GM23338 (cell line): Measurements from ENCODE around the gene RHOT1. TPM values are rescaled to one million over a fixed set of nuclear protein-coding genes. Genes with fewer than 3 reads are reported as not detected.
A peak's percentile ranks its signal among the peaks of the same experiment; 100 is the strongest.
"Not testable (repeated sequence)": the region's sequence is repeated elsewhere in the genome, so short reads cannot be mapped to it uniquely, and the experiment has no call there.

Source experiments
- ATAC-seq: fragments of 200-7000 bp; cut with Tn5 transposase; 3 replicates; pipeline ENCODE4 v1.9.1; 2020
- DNase-seq: peaks from one replicate; pipeline ENCODE4 v3.0.0-alpha.2; 2015; ENCODE audit warnings: low spot score
- H2AFZ ChIP-seq: fragments of 200-600 bp; sonication (generic); 2 replicates; pipeline ENCODE4 v1.8.0; 2016; ENCODE audit warnings: antibody characterized with exemption, mild to moderate bottlenecking, moderate library complexity
- H3F3A ChIP-seq: fragments of 200-600 bp; sonication (generic); replicated peaks from 2 replicates; pipeline ENCODE4 v1.8.0; 2017; ENCODE audit warnings: antibody characterized with exemption, mixed run types, low read depth
- H3K27ac ChIP-seq: fragments of 200-600 bp; sonication (generic); 2 replicates; pipeline ENCODE4 v1.6.1; 2016; ENCODE audit warnings: low read depth
- H3K27me3 ChIP-seq: fragments of 200-600 bp; sonication (generic); 2 replicates; pipeline ENCODE4 v1.8.0; 2016; ENCODE audit warnings: mild to moderate bottlenecking, mixed run types, moderate library complexity; ENCODE audit not compliant: insufficient read depth
- H3K36me3 ChIP-seq: fragments of 200-600 bp; sonication (generic); 2 replicates; pipeline ENCODE4 v1.8.0; 2016; ENCODE audit warnings: mild to moderate bottlenecking; ENCODE audit not compliant: insufficient read depth
- H3K4me1 ChIP-seq: fragments of 200-600 bp; sonication (generic); 2 replicates; pipeline ENCODE4 v1.8.0; 2016; ENCODE audit warnings: mild to moderate bottlenecking, moderate library complexity; ENCODE audit not compliant: insufficient read depth
- H3K4me2 ChIP-seq: fragments of 200-600 bp; sonication (generic); 2 replicates; pipeline ENCODE4 v1.7.1; 2017; ENCODE audit warnings: mixed run types
- H3K4me3 ChIP-seq: fragments of 200-600 bp; sonication (generic); 2 replicates; pipeline ENCODE4 v1.6.1; 2016; ENCODE audit warnings: mixed run types
- H3K79me2 ChIP-seq: fragments of 200-600 bp; sonication (generic); replicated peaks from 2 replicates; pipeline ENCODE4 v1.8.0; 2017; ENCODE audit warnings: mild to moderate bottlenecking; ENCODE audit not compliant: insufficient read depth
- H3K9me2 ChIP-seq: fragments of 200-600 bp; sonication (generic); 2 replicates; pipeline ENCODE4 v1.8.0; 2017; ENCODE audit not compliant: insufficient read depth
- H4K20me1 ChIP-seq: fragments of 200-600 bp; sonication (generic); replicated peaks from 2 replicates; pipeline ENCODE4 v1.8.0; 2017; ENCODE audit warnings: mild to moderate bottlenecking; ENCODE audit not compliant: insufficient read depth
- H3K27ac Mint-ChIP-seq: 2 replicates; pipeline ENCODE4 v1.8.0; 2020; ENCODE audit warnings: inconsistent platforms, mild to moderate bottlenecking, moderate library complexity, mixed read lengths
- H3K27me3 Mint-ChIP-seq: 3 replicates; pipeline ENCODE4 v1.8.0; 2022; ENCODE audit warnings: low read depth, mild to moderate bottlenecking, moderate library complexity, mixed read lengths, inconsistent platforms; ENCODE audit not compliant: insufficient read depth, poor library complexity
- H3K36me3 Mint-ChIP-seq: 3 replicates; pipeline ENCODE4 v1.8.0; 2021; ENCODE audit warnings: low read depth, mild to moderate bottlenecking, inconsistent platforms, moderate library complexity, mixed read lengths
- H3K4me1 Mint-ChIP-seq: 3 replicates; pipeline ENCODE4 v1.8.0; 2020; ENCODE audit warnings: mild to moderate bottlenecking, inconsistent platforms, mixed read lengths
- H3K4me3 Mint-ChIP-seq: 3 replicates; pipeline ENCODE4 v1.8.0; 2021; ENCODE audit warnings: moderate library complexity, mild to moderate bottlenecking, inconsistent platforms, mixed read lengths
- H3K9me3 Mint-ChIP-seq: 3 replicates; pipeline ENCODE4 v1.8.0; 2020; ENCODE audit warnings: moderate library complexity, mild to moderate bottlenecking, inconsistent platforms, mixed read lengths
- CREB1 ChIP-seq: fragments of 250-450 bp; sonication (Bioruptor Pico); IDR thresholded peaks from 2 replicates; pipeline ENCODE4 v1.5.0; 2020; ENCODE audit warnings: low read depth, mild to moderate bottlenecking, moderate library complexity
- EZH2 ChIP-seq: fragments of 200-600 bp; sonication (generic); IDR thresholded peaks from one replicate; pipeline ENCODE4 v1.8.0; 2017; ENCODE audit warnings: antibody characterized with exemption, mild to moderate bottlenecking, low read depth; ENCODE audit not compliant: unreplicated experiment
- EZH2phosphoT487 ChIP-seq: fragments of 200-600 bp; sonication (generic); IDR thresholded peaks from one replicate; pipeline ENCODE4 v1.8.1; 2018; ENCODE audit warnings: antibody characterized with exemption; ENCODE audit not compliant: unreplicated experiment
- STAT1 ChIP-seq: IDR thresholded peaks from one replicate; pipeline ENCODE4 v1.6.1; 2016; ENCODE audit warnings: antibody characterized with exemption; ENCODE audit not compliant: unreplicated experiment
- polyA plus RNA-seq: library from polyadenylated mRNA; unstranded; fragments of >200 nt; fragmentation: Nextera tagmentation; extraction: Ambion mirVana; gene quantifications from 2 replicates; pipeline ENCODE4 v1.2.1, GENCODE V29; 2016
- total RNA-seq: library from RNA; depleted of rRNA; stranded (reverse); fragments of >200 nt; shearing (Covaris generic); gene quantifications from 2 replicates; pipeline ENCODE4 v1.2.3, GENCODE V29; 2014
- TF ChIP-seq, protein P1 (sequence below), 2 experiments: fragments of 200-600 bp in 1 of 2; sonication (generic) in 1 of 2; conservative IDR thresholded peaks; 2 replicates each; pipeline versions ENCODE4 v1.5.1 to v1.6.1; 2016 to 2017; ENCODE audit warnings: antibody characterized with exemption in 2 of 2, low read depth in 2 of 2, mild to moderate bottlenecking in 2 of 2, moderate library complexity in 1 of 2
- TF ChIP-seq, protein P2 (sequence below): fragments of 250-450 bp; sonication (Bioruptor Pico); IDR thresholded peaks from 2 replicates; pipeline ENCODE4 v1.5.0; 2020; ENCODE audit warnings: mild to moderate bottlenecking, moderate library complexity

The RHOT1 gene
- total and polyA plus RNA-seq, 2 experiments from 2014 or later, result 40.8 to 53.5 TPM

DNA sequence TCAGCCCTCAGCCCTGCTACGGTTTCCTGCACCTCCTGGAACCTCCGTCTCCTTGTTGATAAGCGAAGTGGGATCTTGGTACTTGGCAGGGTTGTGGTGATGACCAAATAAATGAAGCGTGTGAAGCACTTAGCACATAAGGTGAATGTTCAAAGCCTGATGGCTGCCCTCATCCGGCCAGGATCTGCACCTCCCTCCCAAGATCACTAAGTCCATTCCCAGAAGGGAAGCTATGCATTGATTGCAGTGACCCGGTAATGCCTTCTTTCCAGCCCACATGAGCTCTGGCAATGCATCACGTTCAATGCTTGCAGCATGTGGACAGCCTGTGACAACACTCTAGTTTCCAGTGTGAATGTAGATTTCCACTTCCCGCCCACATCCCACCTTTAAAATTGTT is 24.9 kb upstream of the RHOT1 start:
- TF ChIP-seq CREB1 (CRISPR knock-in tag) (no peak), EZH2phosphoT487 (no peak)
- TF ChIP-seq, protein P1, sequence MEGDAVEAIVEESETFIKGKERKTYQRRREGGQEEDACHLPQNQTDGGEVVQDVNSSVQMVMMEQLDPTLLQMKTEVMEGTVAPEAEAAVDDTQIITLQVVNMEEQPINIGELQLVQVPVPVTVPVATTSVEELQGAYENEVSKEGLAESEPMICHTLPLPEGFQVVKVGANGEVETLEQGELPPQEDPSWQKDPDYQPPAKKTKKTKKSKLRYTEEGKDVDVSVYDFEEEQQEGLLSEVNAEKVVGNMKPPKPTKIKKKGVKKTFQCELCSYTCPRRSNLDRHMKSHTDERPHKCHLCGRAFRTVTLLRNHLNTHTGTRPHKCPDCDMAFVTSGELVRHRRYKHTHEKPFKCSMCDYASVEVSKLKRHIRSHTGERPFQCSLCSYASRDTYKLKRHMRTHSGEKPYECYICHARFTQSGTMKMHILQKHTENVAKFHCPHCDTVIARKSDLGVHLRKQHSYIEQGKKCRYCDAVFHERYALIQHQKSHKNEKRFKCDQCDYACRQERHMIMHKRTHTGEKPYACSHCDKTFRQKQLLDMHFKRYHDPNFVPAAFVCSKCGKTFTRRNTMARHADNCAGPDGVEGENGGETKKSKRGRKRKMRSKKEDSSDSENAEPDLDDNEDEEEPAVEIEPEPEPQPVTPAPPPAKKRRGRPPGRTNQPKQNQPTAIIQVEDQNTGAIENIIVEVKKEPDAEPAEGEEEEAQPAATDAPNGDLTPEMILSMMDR (conservative IDR thresholded peaks at IDR 0.05; ENCODE audit: low read depth in 2 of 2), result peak in 1 of 2 experiments; percentile 34; a peak in 2 of 4 replicates
- Histone ChIP-seq H3K4me2 (no peak overlapping the region), H3K9me2 (no peaks in the 10 kb centered on the region), H3K4me1 (no peaks in the 10 kb centered on the region), H2AFZ (peak overlapping the region; percentile 69; the same call in 1 of the 2 replicates), H4K20me1 (no peaks in the 10 kb centered on the region), H3K79me2 (no peaks in the 10 kb centered on the region), H3K27me3 (no peaks in the 10 kb centered on the region), H3F3A (no peaks in the 10 kb centered on the region), H3K4me3 (no peak overlapping the region), H3K27ac (no peak overlapping the region), H3K36me3 (no peaks in the 10 kb centered on the region)
- H3K9me3 Mint-ChIP-seq, result no peaks in the 10 kb centered on the region
- ATAC-seq (no peak), DNase-seq (no peak)
- peaks cover 13% of the 10 kb centered on the region for H3K4me1 Mint-ChIP-seq
- H3K27ac Mint-ChIP-seq, result no peak overlapping the region
- no peaks in the 10 kb centered on the region for H3K36me3 Mint-ChIP-seq
- H3K4me3 Mint-ChIP-seq, result no peak overlapping the region
- peaks cover 7% of the 10 kb centered on the region for H3K27me3 Mint-ChIP-seq

DNA sequence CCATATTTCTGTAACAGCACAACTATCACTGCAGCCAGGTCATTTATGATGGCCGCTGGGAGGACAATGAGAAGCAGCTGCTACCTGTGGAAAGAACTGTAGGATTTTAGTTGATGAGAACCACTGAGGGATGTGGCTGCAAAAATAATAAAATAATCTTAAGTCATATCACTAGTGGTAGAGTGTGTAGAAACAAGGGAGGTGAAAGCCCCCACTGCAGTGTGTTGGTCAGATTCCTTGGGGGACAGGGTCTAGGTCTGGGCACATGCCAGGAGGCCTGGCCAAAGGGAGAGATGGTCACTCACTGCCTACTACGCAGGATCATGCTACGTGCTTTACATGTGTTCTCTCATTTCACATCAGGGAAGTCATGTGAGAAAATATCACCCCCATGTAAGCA is 24.2 kb upstream of the RHOT1 start:
- not testable (repeated sequence) for H3K4me3 Mint-ChIP-seq, H2AFZ ChIP-seq, H3K4me2 ChIP-seq, H3F3A ChIP-seq, H3K27ac ChIP-seq, H3K27ac Mint-ChIP-seq, H3K27me3 Mint-ChIP-seq, H3K9me2 ChIP-seq, DNase-seq, H3K4me3 ChIP-seq, H3K36me3 ChIP-seq, H3K36me3 Mint-ChIP-seq, H3K4me1 ChIP-seq, ATAC-seq, H3K79me2 ChIP-seq, H3K27me3 ChIP-seq, H3K9me3 Mint-ChIP-seq, H4K20me1 ChIP-seq
- peaks cover 13% of the 10 kb centered on the region for H3K4me1 Mint-ChIP-seq

DNA sequence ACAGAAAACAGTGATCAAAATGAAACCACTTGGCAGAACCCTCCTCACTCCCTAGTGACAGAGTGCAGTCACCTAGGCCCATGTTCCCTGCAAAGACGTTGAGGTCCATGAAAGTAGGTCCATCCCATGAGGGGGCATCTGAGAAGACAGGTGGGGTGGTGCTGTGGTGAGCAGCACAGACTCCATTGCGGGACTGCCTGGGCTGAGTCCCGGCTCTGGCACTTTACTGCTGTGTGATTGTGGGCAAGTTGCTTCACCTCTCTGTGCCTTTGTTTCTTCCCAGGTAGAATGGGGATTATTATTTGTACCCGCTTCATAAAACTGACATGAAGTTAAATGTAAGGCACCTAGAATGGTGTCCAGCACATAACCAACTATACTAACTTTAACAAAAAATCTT is 23.5 kb upstream of the RHOT1 start:
- Mint-ChIP-seq H3K9me3 (no peaks in the 10 kb centered on the region), H3K4me1 (peaks cover 15% of the 10 kb centered on the region), H3K27ac (no peak overlapping the region), H3K36me3 (no peaks in the 10 kb centered on the region), H3K4me3 (no peak overlapping the region), H3K27me3 (peaks cover 7% of the 10 kb centered on the region)
- DNase-seq (no peak), ATAC-seq (no peak)
- no peaks in the 10 kb centered on the region for H3K79me2 ChIP-seq
- H3K27ac ChIP-seq, result no peak overlapping the region
- H3K4me1 ChIP-seq, result no peaks in the 10 kb centered on the region
- H2AFZ ChIP-seq, result no peak overlapping the region
- H3K9me2 ChIP-seq, result no peaks in the 10 kb centered on the region
- no peaks in the 10 kb centered on the region for H3K36me3 ChIP-seq
- TF ChIP-seq STAT1 (no peak), EZH2 (no peak)
- TF ChIP-seq, protein P1 (conservative IDR thresholded peaks at IDR 0.05; ENCODE audit: low read depth in 2 of 2), result no peak
- TF ChIP-seq, protein P2, sequence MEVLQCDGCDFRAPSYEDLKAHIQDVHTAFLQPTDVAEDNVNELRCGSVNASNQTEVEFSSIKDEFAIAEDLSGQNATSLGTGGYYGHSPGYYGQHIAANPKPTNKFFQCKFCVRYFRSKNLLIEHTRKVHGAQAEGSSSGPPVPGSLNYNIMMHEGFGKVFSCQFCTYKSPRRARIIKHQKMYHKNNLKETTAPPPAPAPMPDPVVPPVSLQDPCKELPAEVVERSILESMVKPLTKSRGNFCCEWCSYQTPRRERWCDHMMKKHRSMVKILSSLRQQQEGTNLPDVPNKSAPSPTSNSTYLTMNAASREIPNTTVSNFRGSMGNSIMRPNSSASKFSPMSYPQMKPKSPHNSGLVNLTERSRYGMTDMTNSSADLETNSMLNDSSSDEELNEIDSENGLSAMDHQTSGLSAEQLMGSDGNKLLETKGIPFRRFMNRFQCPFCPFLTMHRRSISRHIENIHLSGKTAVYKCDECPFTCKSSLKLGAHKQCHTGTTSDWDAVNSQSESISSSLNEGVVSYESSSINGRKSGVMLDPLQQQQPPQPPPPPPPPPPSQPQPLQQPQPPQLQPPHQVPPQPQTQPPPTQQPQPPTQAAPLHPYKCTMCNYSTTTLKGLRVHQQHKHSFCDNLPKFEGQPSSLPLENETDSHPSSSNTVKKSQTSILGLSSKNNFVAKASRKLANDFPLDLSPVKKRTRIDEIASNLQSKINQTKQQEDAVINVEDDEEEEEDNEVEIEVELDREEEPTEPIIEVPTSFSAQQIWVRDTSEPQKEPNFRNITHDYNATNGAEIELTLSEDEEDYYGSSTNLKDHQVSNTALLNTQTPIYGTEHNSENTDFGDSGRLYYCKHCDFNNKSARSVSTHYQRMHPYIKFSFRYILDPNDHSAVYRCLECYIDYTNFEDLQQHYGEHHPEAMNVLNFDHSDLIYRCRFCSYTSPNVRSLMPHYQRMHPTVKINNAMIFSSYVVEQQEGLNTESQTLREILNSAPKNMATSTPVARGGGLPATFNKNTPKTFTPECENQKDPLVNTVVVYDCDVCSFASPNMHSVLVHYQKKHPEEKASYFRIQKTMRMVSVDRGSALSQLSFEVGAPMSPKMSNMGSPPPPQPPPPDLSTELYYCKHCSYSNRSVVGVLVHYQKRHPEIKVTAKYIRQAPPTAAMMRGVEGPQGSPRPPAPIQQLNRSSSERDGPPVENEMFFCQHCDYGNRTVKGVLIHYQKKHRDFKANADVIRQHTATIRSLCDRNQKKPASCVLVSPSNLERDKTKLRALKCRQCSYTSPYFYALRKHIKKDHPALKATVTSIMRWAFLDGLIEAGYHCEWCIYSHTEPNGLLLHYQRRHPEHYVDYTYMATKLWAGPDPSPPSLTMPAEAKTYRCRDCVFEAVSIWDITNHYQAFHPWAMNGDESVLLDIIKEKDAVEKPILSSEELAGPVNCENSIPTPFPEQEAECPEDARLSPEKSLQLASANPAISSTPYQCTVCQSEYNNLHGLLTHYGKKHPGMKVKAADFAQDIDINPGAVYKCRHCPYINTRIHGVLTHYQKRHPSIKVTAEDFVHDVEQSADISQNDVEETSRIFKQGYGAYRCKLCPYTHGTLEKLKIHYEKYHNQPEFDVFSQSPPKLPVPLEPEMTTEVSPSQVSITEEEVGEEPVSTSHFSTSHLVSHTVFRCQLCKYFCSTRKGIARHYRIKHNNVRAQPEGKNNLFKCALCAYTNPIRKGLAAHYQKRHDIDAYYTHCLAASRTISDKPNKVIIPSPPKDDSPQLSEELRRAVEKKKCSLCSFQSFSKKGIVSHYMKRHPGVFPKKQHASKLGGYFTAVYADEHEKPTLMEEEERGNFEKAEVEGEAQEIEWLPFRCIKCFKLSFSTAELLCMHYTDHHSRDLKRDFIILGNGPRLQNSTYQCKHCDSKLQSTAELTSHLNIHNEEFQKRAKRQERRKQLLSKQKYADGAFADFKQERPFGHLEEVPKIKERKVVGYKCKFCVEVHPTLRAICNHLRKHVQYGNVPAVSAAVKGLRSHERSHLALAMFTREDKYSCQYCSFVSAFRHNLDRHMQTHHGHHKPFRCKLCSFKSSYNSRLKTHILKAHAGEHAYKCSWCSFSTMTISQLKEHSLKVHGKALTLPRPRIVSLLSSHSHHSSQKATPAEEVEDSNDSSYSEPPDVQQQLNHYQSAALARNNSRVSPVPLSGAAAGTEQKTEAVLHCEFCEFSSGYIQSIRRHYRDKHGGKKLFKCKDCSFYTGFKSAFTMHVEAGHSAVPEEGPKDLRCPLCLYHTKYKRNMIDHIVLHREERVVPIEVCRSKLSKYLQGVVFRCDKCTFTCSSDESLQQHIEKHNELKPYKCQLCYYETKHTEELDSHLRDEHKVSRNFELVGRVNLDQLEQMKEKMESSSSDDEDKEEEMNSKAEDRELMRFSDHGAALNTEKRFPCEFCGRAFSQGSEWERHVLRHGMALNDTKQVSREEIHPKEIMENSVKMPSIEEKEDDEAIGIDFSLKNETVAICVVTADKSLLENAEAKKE (CRISPR knock-in tag), result no peak
- H3K4me2 ChIP-seq, result no peak overlapping the region
- H3K27me3 ChIP-seq, result no peaks in the 10 kb centered on the region
- no peak overlapping the region for H3K4me3 ChIP-seq
- H3F3A ChIP-seq, result no peaks in the 10 kb centered on the region
- no peaks in the 10 kb centered on the region for H4K20me1 ChIP-seq
